Osteocyte (in vitro differentiated cells): ENCODE data around the gene SNX18. TPM values are rescaled to one million over a fixed set of nuclear protein-coding genes. Genes with fewer than 3 reads are reported as not detected.
A peak's percentile ranks its signal among the peaks of the same experiment; 100 is the strongest.

Source experiments
- DNase-seq: peaks from one replicate; pipeline ENCODE4 v3.0.0; 2021; ENCODE audit warnings: mixed read lengths; ENCODE audit not compliant: unreplicated experiment; ENCODE audit errors: extremely low spot score
- H3K27ac Mint-ChIP-seq: one replicate; pipeline ENCODE4 v1.8.0; 2021; ENCODE audit warnings: mild to moderate bottlenecking, mixed read lengths; ENCODE audit not compliant: unreplicated experiment
- H3K27me3 Mint-ChIP-seq: one replicate; pipeline ENCODE4 v1.8.0; 2021; ENCODE audit warnings: mixed read lengths; ENCODE audit not compliant: unreplicated experiment
- H3K36me3 Mint-ChIP-seq: one replicate; pipeline ENCODE4 v1.8.0; 2021; ENCODE audit warnings: mixed read lengths; ENCODE audit not compliant: unreplicated experiment
- H3K4me1 Mint-ChIP-seq: one replicate; pipeline ENCODE4 v1.8.0; 2021; ENCODE audit warnings: mixed read lengths; ENCODE audit not compliant: unreplicated experiment
- H3K4me3 Mint-ChIP-seq: one replicate; pipeline ENCODE4 v1.8.0; 2021; ENCODE audit warnings: mild to moderate bottlenecking, moderate library complexity, mixed read lengths; ENCODE audit not compliant: unreplicated experiment
- H3K9me3 Mint-ChIP-seq: one replicate; pipeline ENCODE4 v1.8.0; 2021; ENCODE audit warnings: mixed read lengths; ENCODE audit not compliant: unreplicated experiment
- total RNA-seq: library from RNA; stranded (reverse); gene quantifications from 2 replicates; pipeline ENCODE4 v1.2.1, GENCODE V29; 2021
- TF ChIP-seq, protein P1 (sequence below): fragments of 200-600 bp; sonication (generic); IDR thresholded peaks from 2 replicates; pipeline ENCODE4 v1.5.0; 2021; ENCODE audit warnings: antibody characterized with exemption, mild to moderate bottlenecking, moderate library complexity

Gene SNX18
- total RNA-seq, 1 donor from 2014 or later: 28.8 TPM

DNA sequence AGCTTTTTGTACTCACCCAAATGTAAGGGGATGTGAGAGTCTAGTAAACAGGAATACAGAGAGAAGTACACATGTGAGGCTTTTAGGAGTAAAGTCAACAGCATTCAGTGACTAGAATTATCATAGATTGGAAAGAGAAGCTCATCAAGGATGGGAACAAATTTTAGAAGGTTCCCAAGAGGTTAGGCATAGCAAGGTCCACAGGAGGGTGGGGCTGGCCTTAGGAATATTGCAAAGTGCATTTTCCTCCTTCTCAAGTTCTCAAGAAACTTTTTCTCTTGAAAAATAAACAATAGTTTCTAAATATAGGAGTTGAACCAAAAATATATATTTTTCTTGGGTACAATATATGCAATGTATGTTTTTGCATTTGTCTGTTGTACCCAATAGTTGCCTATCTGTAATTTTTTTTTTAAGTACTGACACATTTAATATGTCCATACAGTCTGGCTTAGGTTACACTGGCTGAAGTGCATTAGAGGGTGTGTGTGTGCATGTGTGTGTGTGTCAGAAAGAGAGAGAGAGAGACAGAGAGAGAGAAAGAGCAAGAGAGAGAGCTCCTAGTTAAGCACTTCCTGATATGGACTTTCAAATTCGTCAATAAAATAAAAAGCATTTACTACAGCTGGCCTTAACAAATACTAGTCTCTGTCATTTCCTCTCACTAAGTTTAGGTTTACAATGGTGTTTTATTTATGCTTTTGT lies 62.2 kb downstream of the SNX18 start:
- no peak overlapping the region for H3K4me3 Mint-ChIP-seq
- H3K27ac Mint-ChIP-seq: no peak overlapping the region
- H3K4me1 Mint-ChIP-seq: peaks cover 31% of the 10 kb centered on the region
- no peak for DNase-seq
- TF ChIP-seq, protein P1, sequence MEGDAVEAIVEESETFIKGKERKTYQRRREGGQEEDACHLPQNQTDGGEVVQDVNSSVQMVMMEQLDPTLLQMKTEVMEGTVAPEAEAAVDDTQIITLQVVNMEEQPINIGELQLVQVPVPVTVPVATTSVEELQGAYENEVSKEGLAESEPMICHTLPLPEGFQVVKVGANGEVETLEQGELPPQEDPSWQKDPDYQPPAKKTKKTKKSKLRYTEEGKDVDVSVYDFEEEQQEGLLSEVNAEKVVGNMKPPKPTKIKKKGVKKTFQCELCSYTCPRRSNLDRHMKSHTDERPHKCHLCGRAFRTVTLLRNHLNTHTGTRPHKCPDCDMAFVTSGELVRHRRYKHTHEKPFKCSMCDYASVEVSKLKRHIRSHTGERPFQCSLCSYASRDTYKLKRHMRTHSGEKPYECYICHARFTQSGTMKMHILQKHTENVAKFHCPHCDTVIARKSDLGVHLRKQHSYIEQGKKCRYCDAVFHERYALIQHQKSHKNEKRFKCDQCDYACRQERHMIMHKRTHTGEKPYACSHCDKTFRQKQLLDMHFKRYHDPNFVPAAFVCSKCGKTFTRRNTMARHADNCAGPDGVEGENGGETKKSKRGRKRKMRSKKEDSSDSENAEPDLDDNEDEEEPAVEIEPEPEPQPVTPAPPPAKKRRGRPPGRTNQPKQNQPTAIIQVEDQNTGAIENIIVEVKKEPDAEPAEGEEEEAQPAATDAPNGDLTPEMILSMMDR: no peak
- H3K9me3 Mint-ChIP-seq: no peaks in the 10 kb centered on the region
- no peaks in the 10 kb centered on the region for H3K27me3 Mint-ChIP-seq
- no peaks in the 10 kb centered on the region for H3K36me3 Mint-ChIP-seq

DNA sequence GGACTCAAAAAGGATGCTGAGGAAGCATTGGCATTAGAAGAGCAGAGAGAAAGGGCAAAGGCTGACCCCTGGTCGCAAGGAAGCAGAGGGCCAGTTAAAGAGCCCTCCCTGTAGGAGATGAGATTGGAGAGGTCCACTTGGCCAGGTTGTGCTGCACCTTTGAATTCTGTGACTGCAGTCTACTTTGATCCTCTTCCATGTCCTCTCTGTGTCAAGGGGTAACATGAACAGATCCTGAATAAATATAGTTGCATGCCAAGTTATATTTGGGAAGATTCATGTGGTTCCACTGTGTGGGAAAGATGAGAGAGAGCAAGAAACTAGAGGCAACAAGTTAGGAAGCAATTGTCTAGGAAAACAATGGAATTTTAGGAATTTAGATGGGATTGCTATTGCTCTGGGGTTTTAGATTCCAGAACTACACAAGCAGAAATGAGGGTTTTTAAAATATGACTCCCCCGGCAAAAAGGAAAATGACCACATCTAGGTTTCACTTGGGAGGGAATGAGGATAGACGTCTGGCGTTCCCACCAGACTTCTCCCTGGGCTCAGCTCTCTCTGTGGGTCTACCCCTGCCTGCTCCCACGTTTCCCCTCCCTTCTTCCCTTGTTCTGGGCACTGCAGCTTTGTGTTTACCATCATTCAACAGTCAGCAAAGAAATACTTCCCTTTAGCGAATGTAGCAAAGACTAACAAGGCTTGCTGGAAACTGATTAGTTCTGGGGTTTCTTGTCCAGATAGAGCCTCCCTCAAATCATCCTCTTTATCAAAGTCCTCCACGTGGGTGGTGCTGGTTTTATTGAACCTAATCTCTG lies 63.6 kb downstream of the SNX18 start:
- H3K27me3 Mint-ChIP-seq: no peaks in the 10 kb centered on the region
- H3K27ac Mint-ChIP-seq: peak overlapping the region; percentile 70
- peaks cover 31% of the 10 kb centered on the region for H3K4me1 Mint-ChIP-seq
- no peak for DNase-seq
- H3K36me3 Mint-ChIP-seq: no peaks in the 10 kb centered on the region
- no peak overlapping the region for H3K4me3 Mint-ChIP-seq
- TF ChIP-seq, protein P1: no peak
- H3K9me3 Mint-ChIP-seq: peaks cover 1% of the 10 kb centered on the region

DNA sequence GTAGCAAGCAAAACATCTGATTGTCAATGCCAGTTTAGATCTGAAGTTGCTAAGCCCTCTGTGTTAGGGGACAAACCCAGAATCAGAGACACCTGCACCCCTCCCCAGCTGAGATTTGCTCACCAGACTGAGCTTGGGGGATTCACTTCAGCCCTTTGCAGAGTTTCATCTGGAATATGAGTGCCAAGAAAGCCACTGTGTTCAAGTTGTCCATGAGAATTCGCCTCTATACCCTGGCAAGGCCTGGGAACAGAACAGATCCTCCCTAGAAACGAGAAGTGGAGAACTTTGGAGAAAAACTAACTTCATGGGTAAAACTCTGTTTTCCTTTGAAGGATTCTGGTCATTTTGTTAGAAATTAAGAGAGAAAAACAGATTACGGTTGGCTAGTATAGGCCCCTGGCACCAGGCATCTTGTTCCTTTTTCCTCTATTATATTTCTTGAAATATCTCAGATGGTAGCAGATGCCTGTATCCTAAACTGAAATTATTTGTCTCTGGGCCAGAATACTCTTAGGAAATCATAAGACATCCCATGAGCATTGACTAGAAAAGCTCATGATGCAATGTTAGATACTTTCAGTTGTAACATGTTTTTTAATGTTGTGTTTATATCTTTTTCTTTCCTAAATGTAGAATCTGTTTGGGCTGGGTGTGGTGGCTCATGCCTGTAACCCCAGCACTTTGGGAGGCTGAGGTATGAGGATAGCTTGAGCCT lies 64.4 kb downstream of the SNX18 start:
- Mint-ChIP-seq H3K4me3 (no peak overlapping the region), H3K27me3 (no peaks in the 10 kb centered on the region), H3K36me3 (no peaks in the 10 kb centered on the region), H3K4me1 (peaks cover 31% of the 10 kb centered on the region), H3K9me3 (peaks cover 6% of the 10 kb centered on the region), H3K27ac (peak overlapping the region; percentile 70)
- TF ChIP-seq, protein P1: no peak
- DNase-seq: no peak

DNA sequence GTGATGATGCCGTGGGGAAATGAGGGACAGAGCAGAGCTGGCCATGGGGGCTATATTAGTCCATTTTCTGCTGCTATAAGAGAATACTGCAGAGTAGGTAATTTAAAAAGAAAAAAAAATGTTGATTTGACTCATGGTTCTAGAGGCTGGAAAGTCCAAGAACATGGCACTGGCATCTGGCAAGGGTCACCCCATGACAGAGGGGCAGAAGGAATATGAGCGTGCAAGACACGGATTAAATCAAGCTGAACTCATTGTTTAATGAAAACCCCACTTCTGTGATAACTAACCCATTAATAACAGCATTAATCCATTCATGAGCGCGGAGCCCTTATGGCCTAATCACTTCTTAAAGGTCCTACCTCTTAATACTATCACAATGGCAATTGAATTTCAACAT lies 68.8 kb downstream of the SNX18 start:
- Mint-ChIP-seq H3K27ac (no peak overlapping the region), H3K9me3 (peaks cover 6% of the 10 kb centered on the region), H3K4me3 (no peak overlapping the region), H3K36me3 (no peaks in the 10 kb centered on the region), H3K27me3 (no peaks in the 10 kb centered on the region), H3K4me1 (peaks cover 12% of the 10 kb centered on the region)
- no peak for DNase-seq
- TF ChIP-seq, protein P1: no peak

DNA sequence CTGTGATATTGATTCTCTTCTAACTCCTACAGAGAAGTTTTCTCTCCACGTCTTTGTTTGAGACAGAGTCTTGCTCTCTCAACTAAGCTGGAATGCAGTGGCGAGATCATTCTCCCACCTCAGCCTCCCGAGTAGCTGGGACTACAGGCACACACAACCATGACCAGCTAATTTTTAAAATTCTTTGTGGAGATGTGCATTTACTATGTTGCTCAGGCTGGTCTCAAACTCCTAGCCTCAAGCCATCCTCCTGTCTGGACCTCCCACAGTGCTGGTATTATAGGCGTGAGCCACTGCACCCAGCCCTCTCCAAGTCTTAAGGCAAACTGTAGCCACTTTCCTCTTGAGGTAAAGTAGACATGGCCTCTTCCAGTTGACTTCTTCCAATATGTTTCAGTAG lies 72.2 kb downstream of the SNX18 start:
- H3K4me3 Mint-ChIP-seq: no peak overlapping the region
- TF ChIP-seq, protein P1: no peak
- DNase-seq: no peak
- no peaks in the 10 kb centered on the region for H3K36me3 Mint-ChIP-seq
- H3K27ac Mint-ChIP-seq: no peak overlapping the region
- H3K9me3 Mint-ChIP-seq: peaks cover 6% of the 10 kb centered on the region
- H3K4me1 Mint-ChIP-seq: no peaks in the 10 kb centered on the region
- no peaks in the 10 kb centered on the region for H3K27me3 Mint-ChIP-seq
